ENCODE data around the gene NCOA6.

- TF ChIP-seq CTCF (IDR thresholded peaks at IDR 0.05) (no peak), POLR2A (IDR thresholded peaks at IDR 0.05) (no peak)
Measured at GRCh38 chr20:34683667-34684066, 141.8 kb downstream of the NCOA6 start.
